GM23338 (cell line): ENCODE data around the gene C2CD3. TPM values are rescaled to one million over a fixed set of nuclear protein-coding genes. Genes with fewer than 3 reads are reported as not detected.

Experiments
- ATAC-seq: fragments of 200-7000 bp; cut with Tn5 transposase; 3 replicates; pipeline ENCODE4 v1.9.1; 2020
- DNase-seq: peaks from one replicate; pipeline ENCODE4 v3.0.0-alpha.2; 2015; ENCODE audit warnings: low spot score
- H2AFZ ChIP-seq: fragments of 200-600 bp; sonication (generic); 2 replicates; pipeline ENCODE4 v1.8.0; 2016; ENCODE audit warnings: antibody characterized with exemption, mild to moderate bottlenecking, moderate library complexity
- H3F3A ChIP-seq: fragments of 200-600 bp; sonication (generic); replicated peaks from 2 replicates; pipeline ENCODE4 v1.8.0; 2017; ENCODE audit warnings: antibody characterized with exemption, mixed run types, low read depth
- H3K27ac ChIP-seq: fragments of 200-600 bp; sonication (generic); 2 replicates; pipeline ENCODE4 v1.6.1; 2016; ENCODE audit warnings: low read depth
- H3K27me3 ChIP-seq: fragments of 200-600 bp; sonication (generic); 2 replicates; pipeline ENCODE4 v1.8.0; 2016; ENCODE audit warnings: mild to moderate bottlenecking, mixed run types, moderate library complexity; ENCODE audit not compliant: insufficient read depth
- H3K36me3 ChIP-seq: fragments of 200-600 bp; sonication (generic); 2 replicates; pipeline ENCODE4 v1.8.0; 2016; ENCODE audit warnings: mild to moderate bottlenecking; ENCODE audit not compliant: insufficient read depth
- H3K4me1 ChIP-seq: fragments of 200-600 bp; sonication (generic); 2 replicates; pipeline ENCODE4 v1.8.0; 2016; ENCODE audit warnings: mild to moderate bottlenecking, moderate library complexity; ENCODE audit not compliant: insufficient read depth
- H3K4me2 ChIP-seq: fragments of 200-600 bp; sonication (generic); 2 replicates; pipeline ENCODE4 v1.7.1; 2017; ENCODE audit warnings: mixed run types
- H3K4me3 ChIP-seq: fragments of 200-600 bp; sonication (generic); 2 replicates; pipeline ENCODE4 v1.6.1; 2016; ENCODE audit warnings: mixed run types
- H3K79me2 ChIP-seq: fragments of 200-600 bp; sonication (generic); replicated peaks from 2 replicates; pipeline ENCODE4 v1.8.0; 2017; ENCODE audit warnings: mild to moderate bottlenecking; ENCODE audit not compliant: insufficient read depth
- H3K9me2 ChIP-seq: fragments of 200-600 bp; sonication (generic); 2 replicates; pipeline ENCODE4 v1.8.0; 2017; ENCODE audit not compliant: insufficient read depth
- H4K20me1 ChIP-seq: fragments of 200-600 bp; sonication (generic); replicated peaks from 2 replicates; pipeline ENCODE4 v1.8.0; 2017; ENCODE audit warnings: mild to moderate bottlenecking; ENCODE audit not compliant: insufficient read depth
- H3K27ac Mint-ChIP-seq: 2 replicates; pipeline ENCODE4 v1.8.0; 2020; ENCODE audit warnings: inconsistent platforms, mild to moderate bottlenecking, moderate library complexity, mixed read lengths
- H3K27me3 Mint-ChIP-seq: 3 replicates; pipeline ENCODE4 v1.8.0; 2022; ENCODE audit warnings: low read depth, mild to moderate bottlenecking, moderate library complexity, mixed read lengths, inconsistent platforms; ENCODE audit not compliant: insufficient read depth, poor library complexity
- H3K36me3 Mint-ChIP-seq: 3 replicates; pipeline ENCODE4 v1.8.0; 2021; ENCODE audit warnings: low read depth, mild to moderate bottlenecking, inconsistent platforms, moderate library complexity, mixed read lengths
- H3K4me1 Mint-ChIP-seq: 3 replicates; pipeline ENCODE4 v1.8.0; 2020; ENCODE audit warnings: mild to moderate bottlenecking, inconsistent platforms, mixed read lengths
- H3K4me3 Mint-ChIP-seq: 3 replicates; pipeline ENCODE4 v1.8.0; 2021; ENCODE audit warnings: moderate library complexity, mild to moderate bottlenecking, inconsistent platforms, mixed read lengths
- H3K9me3 Mint-ChIP-seq: 3 replicates; pipeline ENCODE4 v1.8.0; 2020; ENCODE audit warnings: moderate library complexity, mild to moderate bottlenecking, inconsistent platforms, mixed read lengths
- CREB1 ChIP-seq: fragments of 250-450 bp; sonication (Bioruptor Pico); IDR thresholded peaks from 2 replicates; pipeline ENCODE4 v1.5.0; 2020; ENCODE audit warnings: low read depth, mild to moderate bottlenecking, moderate library complexity
- CTCF ChIP-seq, 2 experiments: fragments of 200-600 bp in 1 of 2; sonication (generic) in 1 of 2; conservative IDR thresholded peaks; 2 replicates each; pipeline versions ENCODE4 v1.5.1 to v1.6.1; 2016 to 2017; ENCODE audit warnings: antibody characterized with exemption in 2 of 2, low read depth in 2 of 2, mild to moderate bottlenecking in 2 of 2, moderate library complexity in 1 of 2
- ETS1 ChIP-seq: IDR thresholded peaks from 2 replicates; pipeline ENCODE4 v1.6.1; 2016; ENCODE audit warnings: antibody characterized with exemption
- EZH2 ChIP-seq: fragments of 200-600 bp; sonication (generic); IDR thresholded peaks from one replicate; pipeline ENCODE4 v1.8.0; 2017; ENCODE audit warnings: antibody characterized with exemption, mild to moderate bottlenecking, low read depth; ENCODE audit not compliant: unreplicated experiment
- NANOG ChIP-seq: IDR thresholded peaks from 2 replicates; pipeline ENCODE4 v1.6.1; 2016; ENCODE audit warnings: antibody characterized with exemption, borderline replicate concordance
- ZNF331 ChIP-seq: fragments of 250-450 bp; sonication (Bioruptor Pico); IDR thresholded peaks from 2 replicates; pipeline ENCODE4 v1.5.0; 2020; ENCODE audit warnings: low read depth, mild to moderate bottlenecking, moderate library complexity
- ZNF462 ChIP-seq: fragments of 250-450 bp; sonication (Bioruptor Pico); IDR thresholded peaks from 2 replicates; pipeline ENCODE4 v1.5.0; 2020; ENCODE audit warnings: mild to moderate bottlenecking, moderate library complexity
- polyA plus RNA-seq: library from polyadenylated mRNA; unstranded; fragments of >200 nt; fragmentation: Nextera tagmentation; extraction: Ambion mirVana; gene quantifications from 2 replicates; pipeline ENCODE4 v1.2.1, GENCODE V29; 2016
- total RNA-seq: library from RNA; depleted of rRNA; stranded (reverse); fragments of >200 nt; shearing (Covaris generic); gene quantifications from 2 replicates; pipeline ENCODE4 v1.2.3, GENCODE V29; 2014

C2CD3 gene
- total and polyA plus RNA-seq, 2 experiments from 2014 or later: 15.5 to 29.5 TPM

GRCh38 chr11:74133436-74133835, 37.4 kb downstream of the C2CD3 start:
- H3K9me3 Mint-ChIP-seq: peaks cover 11% of the 10 kb centered on the region
- ATAC-seq (no peak), DNase-seq (no peak)
- no peak overlapping the region for H3K27ac ChIP-seq
- no peaks in the 10 kb centered on the region for H3K4me1 ChIP-seq
- H3K4me1 Mint-ChIP-seq: peaks cover 2% of the 10 kb centered on the region; the same call in 2 of the 3 replicates
- no peak overlapping the region for H3K4me3 ChIP-seq
- H3K4me2 ChIP-seq: no peak overlapping the region
- H3K79me2 ChIP-seq: no peaks in the 10 kb centered on the region
- TF ChIP-seq CREB1 (CRISPR knock-in tag) (no peak), EZH2 (no peak), ETS1 (no peak), ZNF462 (no peak), ZNF331 (no peak)
- no peak overlapping the region for H2AFZ ChIP-seq
- no peak overlapping the region for H3K4me3 Mint-ChIP-seq
- peaks cover 45% of the 10 kb centered on the region for H3K36me3 Mint-ChIP-seq
- H3K9me2 ChIP-seq: no peaks in the 10 kb centered on the region
- H4K20me1 ChIP-seq: no peaks in the 10 kb centered on the region
- peaks cover 12% of the 10 kb centered on the region for H3K36me3 ChIP-seq
- no peaks in the 10 kb centered on the region for H3K27me3 ChIP-seq
- no peak overlapping the region for H3K27ac Mint-ChIP-seq
- H3F3A ChIP-seq: no peaks in the 10 kb centered on the region
- peaks cover 6% of the 10 kb centered on the region for H3K27me3 Mint-ChIP-seq

GRCh38 chr11:74132833-74133232, 38.0 kb downstream of the C2CD3 start:
- no peak for ATAC-seq
- no peak for DNase-seq
- Histone ChIP-seq H3K4me1 (no peaks in the 10 kb centered on the region), H3K27me3 (no peaks in the 10 kb centered on the region), H2AFZ (no peak overlapping the region), H3K36me3 (peaks cover 12% of the 10 kb centered on the region), H4K20me1 (no peaks in the 10 kb centered on the region), H3K4me2 (no peak overlapping the region), H3K79me2 (no peaks in the 10 kb centered on the region), H3K9me2 (no peaks in the 10 kb centered on the region), H3F3A (no peaks in the 10 kb centered on the region), H3K4me3 (no peak overlapping the region), H3K27ac (no peak overlapping the region)
- peaks cover 11% of the 10 kb centered on the region for H3K9me3 Mint-ChIP-seq
- H3K36me3 Mint-ChIP-seq: peaks cover 42% of the 10 kb centered on the region
- H3K27me3 Mint-ChIP-seq: peaks cover 6% of the 10 kb centered on the region
- H3K4me1 Mint-ChIP-seq: no peaks in the 10 kb centered on the region
- H3K4me3 Mint-ChIP-seq: no peak overlapping the region
- no peak overlapping the region for H3K27ac Mint-ChIP-seq
- TF ChIP-seq CTCF (conservative IDR thresholded peaks at IDR 0.05; ENCODE audit: low read depth in 2 of 2) (no peak), NANOG (no peak)
